DND-41 (cell line): ENCODE results near the gene SERTAD1.
A peak's percentile ranks its signal among the peaks of the same experiment; 100 is the strongest.
"Not testable (repeated sequence)": the region's sequence is repeated elsewhere in the genome, so short reads cannot be mapped to it uniquely, and the experiment has no call there.

ENCODE experiments used
- ATAC-seq: fragments of 200-7000 bp; cut with Tn5 transposase; 3 replicates; pipeline ENCODE4 v1.9.1; 2021; ENCODE audit warnings: low read depth; ENCODE audit not compliant: insufficient read depth
- DNase-seq: peaks from one replicate; pipeline ENCODE4 v3.0.0-alpha.2; 2020
- H2AFZ ChIP-seq: 2 replicates; pipeline ENCODE4 v1.6.0; 2012; ENCODE audit warnings: low read depth, low read length
- H3K27ac ChIP-seq: 2 replicates; pipeline ENCODE4 v1.5.1; 2012; ENCODE audit warnings: low read length, inconsistent platforms
- H3K27me3 ChIP-seq: fragments of 200-600 bp; sonication (generic); 2 replicates; pipeline ENCODE4 v1.6.0; 2012; ENCODE audit warnings: low read length, mild to moderate bottlenecking, inconsistent platforms; ENCODE audit not compliant: insufficient read depth, poor library complexity
- H3K36me3 ChIP-seq: 2 replicates; pipeline ENCODE4 v1.5.1; 2012; ENCODE audit warnings: low read length, inconsistent platforms; ENCODE audit not compliant: insufficient read depth
- H3K4me1 ChIP-seq: 2 replicates; pipeline ENCODE4 v1.5.1; 2012; ENCODE audit warnings: mild to moderate bottlenecking, low read length; ENCODE audit not compliant: insufficient read depth
- H3K4me2 ChIP-seq: 2 replicates; pipeline ENCODE4 v1.6.0; 2012; ENCODE audit warnings: mild to moderate bottlenecking, moderate library complexity, low read length, inconsistent platforms; ENCODE audit not compliant: insufficient read depth
- H3K4me3 ChIP-seq, 2 experiments: fragments of 200-600 bp in 1 of 2; shearing (Covaris generic) in 1 of 2; 2 replicates each; pipeline ENCODE4 v1.5.1; 2012 to 2016; ENCODE audit warnings: inconsistent platforms in 2 of 2, low read length in 2 of 2, mild to moderate bottlenecking in 2 of 2, low read depth in 1 of 2, moderate library complexity in 1 of 2
- H3K79me2 ChIP-seq: 2 replicates; pipeline ENCODE4 v1.6.0; 2012; ENCODE audit warnings: low read length, inconsistent platforms; ENCODE audit not compliant: insufficient read depth
- H3K9ac ChIP-seq: 2 replicates; pipeline ENCODE4 v1.6.0; 2012; ENCODE audit warnings: low read depth, mild to moderate bottlenecking, inconsistent platforms, low read length, moderate library complexity
- H3K9me3 ChIP-seq: 2 replicates; pipeline ENCODE4 v1.5.1; 2012; ENCODE audit warnings: low read length, moderate library complexity, mild to moderate bottlenecking, inconsistent platforms; ENCODE audit not compliant: insufficient read depth, severe bottlenecking
- H4K20me1 ChIP-seq: 2 replicates; pipeline ENCODE4 v1.6.0; 2012; ENCODE audit warnings: low read length; ENCODE audit not compliant: insufficient read depth
- CTCF ChIP-seq: IDR thresholded peaks from 2 replicates; pipeline ENCODE4 v1.5.1; 2012; ENCODE audit warnings: borderline replicate concordance, low read length, moderate library complexity, mild to moderate bottlenecking; ENCODE audit not compliant: poor library complexity, severe bottlenecking; ENCODE audit errors: extremely low read depth
- EZH2 ChIP-seq: IDR thresholded peaks from 3 replicates; pipeline ENCODE4 v1.6.1; 2012; ENCODE audit warnings: borderline replicate concordance, low read depth, mild to moderate bottlenecking, moderate library complexity, low read length, inconsistent platforms; ENCODE audit not compliant: severe bottlenecking

The SERTAD1 gene

DNA sequence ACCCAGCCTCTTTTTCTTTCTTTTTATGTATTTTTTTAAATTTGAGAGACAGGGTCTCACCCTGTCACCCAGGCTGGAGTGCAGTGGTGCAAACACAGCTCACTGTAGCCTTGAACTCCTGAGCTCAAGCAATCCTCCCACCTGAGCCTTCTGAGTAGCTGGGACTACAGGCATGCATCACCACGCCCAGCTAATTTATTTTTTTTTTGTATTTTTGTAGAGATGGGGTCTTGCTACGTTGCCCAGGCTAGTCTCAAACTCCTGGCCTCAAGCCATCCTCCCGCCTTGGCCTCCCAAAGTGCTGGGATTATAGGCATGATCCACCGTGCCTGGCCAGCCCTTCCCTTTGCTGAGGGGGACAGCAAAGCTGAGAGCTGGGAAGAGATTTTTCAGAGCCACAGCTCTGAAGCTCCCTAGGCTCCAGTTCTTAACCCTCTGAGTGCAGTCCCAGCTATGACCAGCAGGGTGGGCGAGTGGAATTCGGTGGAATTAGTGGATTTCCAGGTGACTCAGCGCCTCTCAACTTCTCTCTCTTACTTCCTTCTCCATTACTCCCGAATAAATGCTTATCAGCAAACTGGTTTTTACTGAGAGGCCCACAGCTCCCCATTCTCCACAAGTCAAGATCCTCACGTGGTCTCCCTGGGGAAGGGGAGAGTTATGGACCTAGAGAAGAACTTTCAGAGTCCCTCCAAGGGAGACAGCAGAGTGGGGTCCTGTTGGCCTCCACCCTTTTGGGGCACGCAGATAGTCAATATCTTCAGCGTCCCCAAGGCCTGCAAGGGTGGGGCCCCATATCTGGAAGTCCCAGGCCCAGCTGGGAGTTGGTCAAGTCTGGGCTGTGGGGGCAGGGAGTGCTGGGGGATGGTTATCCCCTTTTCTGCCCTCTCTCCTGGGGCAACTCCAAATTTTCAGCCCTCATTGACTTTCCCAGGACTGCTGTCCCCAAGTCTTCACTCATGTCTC lies 38.5 kb upstream of the SERTAD1 start:
- H3K4me2 ChIP-seq = peak overlapping the region; percentile 98
- H4K20me1 ChIP-seq = peaks cover 5% of the 10 kb centered on the region; the same call in 1 of the 2 replicates
- peaks cover 20% of the 10 kb centered on the region for H3K4me1 ChIP-seq
- H3K79me2 ChIP-seq = no peaks in the 10 kb centered on the region
- peak overlapping the region; percentile 72 for H3K9ac ChIP-seq
- H3K36me3 ChIP-seq = no peaks in the 10 kb centered on the region
- peak overlapping the region; percentile 79 for H2AFZ ChIP-seq
- peak overlapping the region in 1 of 2 experiments; percentile 78; a peak in 2 of 4 replicates for H3K4me3 ChIP-seq
- DNase-seq (peak; percentile 77), ATAC-seq (no peak)
- H3K9me3 ChIP-seq = no peaks in the 10 kb centered on the region
- peak overlapping the region; percentile 41 for H3K27ac ChIP-seq
- TF ChIP-seq CTCF (peak; percentile 80), EZH2 (no peak)
- no peaks in the 10 kb centered on the region for H3K27me3 ChIP-seq

DNA sequence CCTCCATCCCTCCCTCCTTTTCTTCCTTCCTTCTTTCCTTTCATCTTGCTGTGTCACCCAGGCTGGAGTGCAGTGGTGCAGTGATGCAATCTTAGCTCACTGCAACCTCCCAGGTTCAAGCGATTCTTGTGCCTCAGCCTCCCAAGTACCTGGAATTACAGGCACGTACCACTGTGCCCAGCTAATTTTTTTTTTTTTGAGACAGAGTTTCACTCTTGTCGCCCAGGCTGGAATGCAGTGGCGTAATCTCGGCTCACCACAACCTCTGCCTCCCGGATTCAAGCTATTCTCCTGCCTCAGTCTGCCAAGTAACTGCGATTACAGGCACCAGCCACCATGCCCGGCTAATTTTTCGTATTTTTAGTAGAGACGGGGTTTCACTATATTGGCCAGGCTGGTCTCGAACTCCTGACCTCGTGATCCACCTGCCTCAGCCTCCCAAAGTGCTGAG lies 37.8 kb upstream of the SERTAD1 start:
- not testable (repeated sequence) for H3K36me3 ChIP-seq, H3K4me3 ChIP-seq, H3K9ac ChIP-seq, H3K9me3 ChIP-seq, DNase-seq, H3K27me3 ChIP-seq, H3K4me2 ChIP-seq, H2AFZ ChIP-seq, H3K79me2 ChIP-seq, H3K27ac ChIP-seq, H4K20me1 ChIP-seq, ATAC-seq
- peaks cover 20% of the 10 kb centered on the region for H3K4me1 ChIP-seq

GRCh38 chr19:40461669-40462221 lies 36.0 kb upstream of the SERTAD1 start:
- Histone ChIP-seq H4K20me1 (peaks cover 5% of the 10 kb centered on the region; the same call in 1 of the 2 replicates), H3K4me3 (no peak overlapping the region), H3K4me2 (no peak overlapping the region), H3K27me3 (no peaks in the 10 kb centered on the region), H3K9me3 (no peaks in the 10 kb centered on the region), H3K79me2 (no peaks in the 10 kb centered on the region), H3K4me1 (peaks cover 20% of the 10 kb centered on the region), H3K9ac (no peak overlapping the region), H3K36me3 (0 out of 2 replicates have a peak, but pooled peaks cover 4% of the 10 kb centered on the region), H2AFZ (no peak overlapping the region), H3K27ac (no peak overlapping the region)
- ATAC-seq = no peak
- no peak for TF ChIP-seq CTCF
- no peak for TF ChIP-seq EZH2
- DNase-seq = no peak

- H3K4me1 ChIP-seq = peaks cover 11% of the 10 kb centered on the region
- no peak overlapping the region for H3K4me3 ChIP-seq
- H3K4me2 ChIP-seq = no peak overlapping the region
- TF ChIP-seq CTCF (no peak), EZH2 (no peak)
- H3K9ac ChIP-seq = no peak overlapping the region
- H2AFZ ChIP-seq = no peak overlapping the region
- no peaks in the 10 kb centered on the region for H3K9me3 ChIP-seq
- no peaks in the 10 kb centered on the region for H3K79me2 ChIP-seq
- no peaks in the 10 kb centered on the region for H4K20me1 ChIP-seq
- H3K36me3 ChIP-seq = 0 out of 2 replicates have a peak, but pooled peaks cover 4% of the 10 kb centered on the region
- no peaks in the 10 kb centered on the region for H3K27me3 ChIP-seq
- H3K27ac ChIP-seq = no peak overlapping the region
- DNase-seq = no peak
- ATAC-seq = no peak
These were observed 34.4 kb upstream of the SERTAD1 start for GRCh38 chr19:40460185-40460584.
